Measurements from ENCODE around the gene BBS5.
"Not testable (repeated sequence)": the region's sequence is repeated elsewhere in the genome, so short reads cannot be mapped to it uniquely, and the experiment has no call there.

DNA sequence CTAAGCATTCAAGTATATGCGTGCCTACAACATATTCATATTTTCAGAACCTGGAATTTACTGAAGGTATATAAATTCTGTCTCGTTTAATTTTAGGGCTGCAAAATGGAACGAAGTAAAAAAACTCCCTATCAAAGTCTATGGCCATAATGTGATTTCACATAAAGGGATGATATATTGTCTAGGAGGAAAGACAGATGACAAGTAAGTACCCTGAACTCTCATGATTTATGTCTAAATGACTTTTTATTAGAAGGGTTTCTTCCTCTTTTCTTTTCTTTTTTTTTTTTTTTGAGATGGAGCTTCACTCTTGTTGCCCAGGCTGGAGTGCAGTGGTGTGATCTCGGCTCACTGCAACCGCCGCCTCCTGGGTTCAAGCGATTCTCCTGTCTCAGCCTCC, 35.5 kb downstream of the BBS5 start:
- TF ChIP-seq CTCF (IDR thresholded peaks at IDR 0.05 in 2 of 3, conservative IDR thresholded peaks at IDR 0.05 in 1 of 3; ENCODE audit: borderline replicate concordance in 1 of 3, insufficient read depth in 1 of 3, low read depth in 2 of 3, low read length in 2 of 3); REST (IDR thresholded peaks at IDR 0.05; ENCODE audit: low read depth): not testable (repeated sequence)

Measured in HCT116 (cell line).